Measurements from ENCODE around the gene UBIAD1.

GRCh38 chr1:11279630-11280029 lies 6.6 kb downstream of the UBIAD1 start:
- TF ChIP-seq ELK1 (IDR thresholded peaks at IDR 0.05; ENCODE audit: borderline replicate concordance, low read depth, low read length) (no peak), NFE2L2 (IDR thresholded peaks at IDR 0.05; ENCODE audit: low read depth, low read length) (no peak), RCOR1 (IDR thresholded peaks at IDR 0.05; ENCODE audit: insufficient replicate concordance, low read length) (no peak), MAFK (IDR thresholded peaks at IDR 0.05; ENCODE audit: low read depth, low read length) (no peak), RAD21 (IDR thresholded peaks at IDR 0.05; ENCODE audit: low read length) (no peak), SMC3 (IDR thresholded peaks at IDR 0.05; ENCODE audit: low read depth, low read length) (no peak), MXI1 (IDR thresholded peaks at IDR 0.05; ENCODE audit: borderline replicate concordance, low read depth, low read length) (no peak), POLR2A (IDR thresholded peaks at IDR 0.05; ENCODE audit: low read depth, low read length) (no peak), RFX5 (IDR thresholded peaks at IDR 0.05; ENCODE audit: low read depth, low read length) (no peak), CEBPB (IDR thresholded peaks at IDR 0.05; ENCODE audit: low read depth, low read length) (no peak), MAZ (IDR thresholded peaks at IDR 0.05; ENCODE audit: borderline replicate concordance, low read depth, low read length) (no peak)
- TF ChIP-seq, protein P1, sequence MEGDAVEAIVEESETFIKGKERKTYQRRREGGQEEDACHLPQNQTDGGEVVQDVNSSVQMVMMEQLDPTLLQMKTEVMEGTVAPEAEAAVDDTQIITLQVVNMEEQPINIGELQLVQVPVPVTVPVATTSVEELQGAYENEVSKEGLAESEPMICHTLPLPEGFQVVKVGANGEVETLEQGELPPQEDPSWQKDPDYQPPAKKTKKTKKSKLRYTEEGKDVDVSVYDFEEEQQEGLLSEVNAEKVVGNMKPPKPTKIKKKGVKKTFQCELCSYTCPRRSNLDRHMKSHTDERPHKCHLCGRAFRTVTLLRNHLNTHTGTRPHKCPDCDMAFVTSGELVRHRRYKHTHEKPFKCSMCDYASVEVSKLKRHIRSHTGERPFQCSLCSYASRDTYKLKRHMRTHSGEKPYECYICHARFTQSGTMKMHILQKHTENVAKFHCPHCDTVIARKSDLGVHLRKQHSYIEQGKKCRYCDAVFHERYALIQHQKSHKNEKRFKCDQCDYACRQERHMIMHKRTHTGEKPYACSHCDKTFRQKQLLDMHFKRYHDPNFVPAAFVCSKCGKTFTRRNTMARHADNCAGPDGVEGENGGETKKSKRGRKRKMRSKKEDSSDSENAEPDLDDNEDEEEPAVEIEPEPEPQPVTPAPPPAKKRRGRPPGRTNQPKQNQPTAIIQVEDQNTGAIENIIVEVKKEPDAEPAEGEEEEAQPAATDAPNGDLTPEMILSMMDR (conservative IDR thresholded peaks at IDR 0.05; ENCODE audit: low read depth, low read length), result no peak
